HG03520 (cell line): ENCODE data around the gene FOXO6.

Source experiments
- ATAC-seq: cut with Tn5 transposase; IDR thresholded peaks from one replicate; pipeline ENCODE4 v1.9.1; 2021; ENCODE audit warnings: mild to moderate bottlenecking, moderate library complexity; ENCODE audit not compliant: unreplicated experiment

The FOXO6 gene

GRCh38 chr1:41397020-41397419, 35.8 kb downstream of the FOXO6 start:
- ATAC-seq = no peak

DNA sequence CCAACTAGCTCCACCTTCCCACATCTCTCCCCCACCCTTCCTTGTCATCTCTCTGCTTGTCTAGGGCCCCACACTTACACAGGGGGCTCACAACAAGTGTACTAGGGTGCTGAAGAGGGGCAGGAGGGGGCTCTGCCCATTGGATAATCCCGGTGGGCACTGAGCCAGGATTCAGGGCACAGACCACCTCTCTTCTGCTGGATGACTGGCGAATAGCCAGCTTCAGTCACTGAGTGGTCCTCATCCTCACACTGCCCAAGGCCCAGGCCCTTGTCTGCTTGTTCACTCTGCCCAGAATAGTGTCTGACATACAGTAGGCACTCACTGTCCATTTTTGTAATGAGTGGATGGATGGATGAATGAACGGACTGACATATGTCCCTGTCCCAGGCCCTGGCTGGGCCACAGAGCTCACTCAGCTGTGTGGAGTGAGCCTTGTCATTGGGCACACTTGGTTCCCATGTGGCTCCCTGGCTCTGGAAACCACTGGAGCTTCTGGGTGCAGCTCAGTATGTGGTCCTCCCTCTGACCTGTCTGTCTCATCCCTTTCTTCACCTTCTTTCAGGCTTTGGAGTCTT, 36.6 kb downstream of the FOXO6 start:
- ATAC-seq = no peak

DNA sequence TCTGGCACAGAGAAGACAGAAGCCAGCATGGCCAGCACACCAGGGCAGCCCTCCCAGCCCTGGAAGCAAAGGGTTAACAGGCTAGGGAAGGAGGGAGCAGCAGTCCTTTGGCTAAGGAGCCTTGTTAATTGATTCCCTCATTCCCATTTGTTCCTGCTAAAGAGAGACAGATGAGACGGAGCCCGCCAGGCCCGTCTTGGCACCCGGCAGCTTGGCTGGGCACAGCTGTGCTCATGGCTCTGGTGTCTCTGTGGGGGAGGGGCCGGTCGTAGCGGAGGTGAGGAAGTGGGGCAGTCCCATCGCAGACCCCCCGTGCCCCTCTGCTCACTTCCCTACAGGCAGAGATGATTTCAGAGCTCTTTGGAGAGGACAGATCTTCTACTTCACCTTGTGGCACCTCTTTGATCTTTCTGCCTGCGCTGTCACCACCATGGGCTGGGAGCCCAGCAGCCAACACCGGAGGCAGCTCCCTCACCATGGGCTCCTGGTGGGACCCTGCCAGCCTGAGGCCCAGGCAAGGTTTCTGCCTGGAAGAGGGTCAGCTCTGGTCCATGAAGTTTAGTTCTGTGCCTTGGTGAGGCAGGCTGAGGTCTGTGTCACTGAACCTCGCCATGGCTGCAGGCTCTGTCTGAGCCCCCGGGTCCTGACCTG, 38.0 kb downstream of the FOXO6 start:
- ATAC-seq = no peak

DNA sequence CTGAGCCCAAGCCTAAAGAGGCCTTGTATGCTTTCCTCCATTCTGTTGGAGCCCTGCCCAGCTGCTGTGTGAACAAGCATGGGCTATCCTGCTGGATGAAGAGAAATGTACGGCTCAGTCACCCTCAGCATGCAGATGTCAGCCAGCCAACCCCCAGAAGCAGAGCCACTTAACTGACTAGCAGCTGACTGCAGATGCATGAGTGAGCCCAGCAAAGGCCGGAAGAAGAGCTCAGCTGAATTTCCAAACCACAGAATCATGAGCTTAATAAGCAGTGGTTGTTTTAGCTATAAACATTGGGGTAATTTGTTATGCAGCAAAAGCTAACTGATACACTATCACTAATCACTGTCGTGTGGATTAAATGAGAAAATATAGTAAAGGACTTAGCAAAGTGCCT, 39.0 kb downstream of the FOXO6 start:
- ATAC-seq = no peak

GRCh38 chr1:41401899-41402298, 40.7 kb downstream of the FOXO6 start:
- no peak for ATAC-seq

- no peak for ATAC-seq
Measured at GRCh38 chr1:41404308-41404761, 43.1 kb downstream of the FOXO6 start.

DNA sequence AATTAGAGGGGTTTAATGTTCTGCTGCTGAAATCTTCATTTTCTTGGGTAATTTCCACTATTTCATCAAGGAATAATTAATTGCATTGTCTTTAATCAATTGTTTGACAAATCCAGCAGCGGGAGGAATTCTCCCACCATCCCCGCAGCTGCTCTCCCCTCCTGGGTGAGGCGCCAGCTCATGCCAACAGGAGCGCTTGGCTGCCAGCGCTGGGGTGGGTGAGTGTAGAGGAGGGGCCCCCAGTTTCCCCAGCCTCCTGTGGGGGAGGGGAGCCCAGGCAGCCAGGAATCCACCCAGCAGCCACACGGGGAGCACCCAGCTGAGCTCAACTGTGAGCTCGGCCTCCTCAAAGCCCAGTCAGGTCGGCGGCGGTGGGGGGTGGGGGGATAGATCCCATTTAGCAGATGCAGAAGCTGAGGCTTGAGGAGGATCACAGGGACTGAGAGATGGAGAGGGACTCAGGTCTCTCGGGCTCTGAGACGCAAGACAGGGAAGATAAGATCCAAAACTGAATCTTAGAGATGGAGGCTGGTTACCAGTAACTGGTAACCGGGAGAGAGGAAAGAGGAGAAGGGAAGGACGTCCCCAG, 46.5 kb downstream of the FOXO6 start:
- ATAC-seq = no peak

GRCh38 chr1:41408691-41409090, 47.5 kb downstream of the FOXO6 start:
- no peak for ATAC-seq

DNA sequence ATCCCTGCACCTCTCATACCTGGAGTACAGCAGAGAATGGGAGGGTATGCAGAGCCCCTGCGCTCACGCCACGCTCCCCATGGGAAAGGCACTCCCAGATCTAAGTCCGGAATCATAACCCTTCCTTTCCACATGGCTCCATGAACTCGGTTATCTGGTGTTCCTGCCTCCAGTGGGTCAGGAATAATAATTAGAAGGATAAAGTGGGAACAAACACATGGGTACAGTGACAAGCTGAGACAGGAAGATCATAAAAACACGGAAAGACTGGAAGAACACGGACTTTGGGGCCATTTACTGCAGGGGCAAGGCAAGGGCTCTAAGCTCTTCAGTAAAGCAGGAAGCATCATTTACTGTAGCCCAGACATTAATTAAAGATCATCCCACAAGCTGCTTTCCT, 48.6 kb downstream of the FOXO6 start:
- no peak for ATAC-seq

DNA sequence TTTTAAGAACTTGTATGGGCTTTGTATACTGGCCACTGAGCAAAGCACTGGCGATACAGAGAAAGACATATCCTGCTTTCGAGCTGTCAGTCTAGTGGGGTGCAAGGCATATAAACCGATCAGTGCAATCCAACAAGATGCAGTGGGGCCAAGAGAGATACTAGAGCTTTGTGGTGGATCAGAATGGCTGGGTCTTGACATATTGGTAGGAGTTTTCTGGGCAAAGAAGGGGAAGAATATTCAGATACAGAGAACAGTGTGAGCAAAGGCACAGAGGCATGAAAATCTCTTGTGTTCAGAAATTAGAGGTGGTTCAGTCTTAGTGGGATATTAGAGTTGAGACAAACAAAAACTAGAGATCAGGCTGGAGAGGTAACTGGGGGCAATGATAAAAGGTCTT, 49.2 kb downstream of the FOXO6 start:
- ATAC-seq = no peak

- no peak for ATAC-seq
Measured at GRCh38 chr1:41411229-41411628, 50.0 kb downstream of the FOXO6 start.

DNA sequence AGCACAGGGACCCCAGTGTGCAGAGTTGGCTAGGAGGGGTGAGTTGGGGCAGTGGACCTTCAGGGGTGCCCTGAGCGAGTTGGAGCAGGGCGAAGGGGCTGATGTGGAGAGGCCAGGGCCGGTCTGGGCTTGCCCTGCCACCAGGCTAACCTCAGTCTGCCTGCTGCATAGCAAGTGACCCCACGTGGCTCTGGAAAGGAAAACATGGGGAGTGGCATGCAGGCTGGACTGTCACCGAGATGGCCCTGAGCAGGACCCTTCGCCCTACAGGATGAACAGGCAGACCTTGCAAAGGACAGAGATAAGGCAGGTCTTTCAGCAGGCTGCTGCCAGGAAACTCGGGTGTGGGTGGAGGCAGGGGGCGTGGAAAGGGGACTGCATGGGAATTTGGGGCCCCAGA, 51.5 kb downstream of the FOXO6 start:
- no peak for ATAC-seq

GRCh38 chr1:41413748-41414281, 52.6 kb downstream of the FOXO6 start:
- ATAC-seq = no peak

DNA sequence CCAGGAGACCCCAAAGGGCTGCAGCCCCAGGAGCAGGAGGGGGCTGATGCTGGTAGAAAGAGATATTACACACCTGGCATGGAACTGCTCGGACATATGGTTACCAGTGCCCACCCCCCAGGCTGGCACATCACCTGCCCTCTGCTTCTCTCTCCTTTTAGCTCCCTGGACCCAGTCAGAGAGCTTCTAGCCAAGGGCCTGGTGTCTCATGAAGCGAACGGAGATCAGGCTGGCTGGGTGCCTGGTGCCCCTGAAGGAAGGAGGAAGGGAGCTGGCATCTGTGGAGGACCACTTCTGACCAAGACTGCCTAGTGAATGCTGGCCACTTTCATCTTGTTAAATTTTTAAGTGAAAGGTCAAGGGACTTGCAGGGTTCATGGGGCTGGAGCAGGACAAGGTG, 53.1 kb downstream of the FOXO6 start:
- ATAC-seq = no peak

DNA sequence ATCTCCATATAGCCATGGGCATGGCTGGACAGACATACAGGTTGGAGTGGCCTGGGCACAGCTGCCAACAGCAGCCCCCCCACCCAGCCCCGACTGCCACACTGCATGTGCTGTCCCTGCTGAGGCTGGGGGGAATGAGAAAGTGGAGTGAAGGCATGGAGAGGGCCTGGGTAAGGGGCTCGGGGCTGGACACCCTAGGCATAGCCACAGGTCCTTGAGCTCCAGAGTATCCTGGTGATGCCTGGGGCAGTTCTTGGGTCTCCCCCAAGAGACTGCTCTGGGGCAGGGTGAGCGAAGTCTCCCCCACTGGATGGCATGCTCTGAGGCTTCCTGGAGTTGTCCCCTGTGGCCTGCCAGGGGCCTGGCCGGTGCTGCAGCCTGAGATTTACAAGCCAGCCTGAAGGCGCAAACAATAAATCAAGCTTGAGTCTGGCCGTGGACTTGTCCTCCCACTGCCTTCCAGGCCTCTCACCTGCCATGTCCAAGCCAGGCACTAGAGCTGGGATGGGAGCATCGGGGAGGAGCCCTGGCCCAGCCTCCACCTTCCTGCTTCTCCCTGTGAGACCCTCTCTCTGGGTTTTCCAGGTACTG, 53.6 kb downstream of the FOXO6 start:
- no peak for ATAC-seq

- no peak for ATAC-seq
Measured at GRCh38 chr1:41416081-41416480, 54.8 kb downstream of the FOXO6 start.

DNA sequence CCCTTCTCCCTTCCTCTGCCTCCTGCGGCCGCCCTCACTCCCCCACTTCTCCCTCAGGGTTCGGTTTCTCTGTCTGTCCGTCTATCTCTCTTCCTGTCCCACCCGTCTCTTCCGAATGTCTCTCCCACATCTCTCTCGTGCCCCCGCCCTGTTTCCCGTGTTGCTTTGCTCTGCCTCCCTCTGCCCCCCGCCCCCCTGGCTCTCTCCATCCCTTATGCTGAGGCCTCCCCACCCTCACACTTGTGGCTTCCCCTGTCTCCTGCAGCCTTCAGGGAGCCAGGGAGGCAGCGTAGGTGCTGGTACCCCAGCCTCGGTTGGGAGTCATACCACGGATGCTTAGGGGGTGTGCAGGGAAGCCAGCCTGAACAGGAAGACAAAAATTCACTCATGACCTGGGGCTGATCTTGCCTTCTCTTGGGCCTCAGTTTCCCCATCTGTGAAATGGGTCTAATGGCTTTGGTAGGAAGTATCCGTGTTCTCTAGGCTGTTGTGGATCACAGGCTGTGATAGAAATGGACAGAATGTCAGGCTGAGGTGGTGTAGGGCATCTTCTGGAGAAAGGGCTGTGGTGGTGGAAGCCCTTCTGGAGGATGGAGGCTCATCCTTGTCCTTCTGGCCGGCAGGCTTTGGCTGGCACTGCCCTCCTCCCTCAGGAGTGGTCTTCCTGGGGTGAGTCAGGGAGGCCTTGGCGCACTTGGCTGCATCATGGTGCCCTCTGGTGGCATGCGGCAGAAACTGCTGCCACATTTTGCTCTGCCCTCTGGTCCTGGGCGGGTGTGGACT, 55.5 kb downstream of the FOXO6 start:
- ATAC-seq = no peak

DNA sequence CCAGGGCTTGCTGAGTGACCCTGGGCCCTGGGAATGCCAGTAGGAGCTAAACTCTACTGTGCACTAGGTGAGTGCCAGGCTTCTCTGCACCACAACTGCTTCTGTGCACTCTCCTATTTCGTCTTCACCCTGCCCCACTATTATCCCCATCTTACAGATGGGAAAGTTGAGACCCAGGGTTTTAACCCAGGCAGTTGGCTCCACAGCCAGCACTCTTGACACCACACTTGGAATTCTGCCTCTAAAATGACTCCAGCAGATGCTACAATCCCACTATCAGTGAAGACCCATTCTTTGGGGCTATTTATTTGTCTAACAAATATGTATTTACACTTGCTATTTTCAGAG, 56.1 kb downstream of the FOXO6 start:
- ATAC-seq = no peak

- ATAC-seq = no peak
Measured at GRCh38 chr1:41417746-41418145, 56.5 kb downstream of the FOXO6 start.

DNA sequence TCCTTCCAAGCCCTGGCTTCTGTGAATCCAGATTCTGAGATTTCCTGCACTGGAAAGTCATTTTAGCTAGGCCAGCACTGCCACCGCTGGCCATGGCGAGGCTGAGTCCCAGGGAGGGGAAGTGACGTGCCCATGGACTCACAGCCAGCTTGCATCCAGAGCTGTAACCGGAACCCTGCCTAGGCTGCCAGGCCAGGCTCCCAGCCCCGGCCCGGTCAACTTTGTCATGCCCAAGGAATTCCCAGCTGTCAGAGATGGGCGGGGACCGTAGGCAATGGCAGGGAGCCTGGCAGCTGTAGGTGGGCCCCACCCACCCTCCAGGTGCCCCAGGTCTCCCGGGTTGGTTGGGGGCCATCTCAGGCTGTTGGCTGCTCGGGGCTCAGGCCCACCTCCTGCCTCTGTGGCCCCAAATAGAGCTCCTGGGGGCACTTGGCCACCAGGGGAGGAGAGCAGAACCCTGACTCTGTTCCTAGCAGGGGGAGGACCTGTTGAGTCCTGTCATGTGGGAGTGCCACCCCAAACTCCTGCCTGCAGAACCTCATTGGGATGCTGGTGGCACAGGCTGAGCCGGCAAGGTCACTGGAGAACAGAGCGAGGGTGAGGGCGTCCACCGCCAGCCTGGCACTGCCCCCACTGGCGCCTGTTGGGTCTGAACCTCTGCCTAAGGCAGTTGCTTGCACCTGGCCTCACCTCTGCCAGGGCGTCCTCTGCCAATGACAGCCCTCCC, 57.8 kb downstream of the FOXO6 start:
- no peak for ATAC-seq
